Suprapubic skin (tissue), 3 donors: ENCODE data around the gene LGALS7B.

Source experiments
- CTCF ChIP-seq, 2 donors: fragments of 200-600 bp in 1 of 2; fragments of 450-650 bp in 1 of 2; sonication (generic) in 1 of 2; IDR thresholded peaks; one replicate each; pipeline ENCODE4 v1.5.1; 2016 to 2019; ENCODE audit warnings: antibody characterized with exemption in 2 of 2, mild to moderate bottlenecking in 1 of 2, moderate library complexity in 1 of 2
- POLR2A ChIP-seq, 2 donors: fragments of 450-650 bp; IDR thresholded peaks; one replicate each; pipeline ENCODE4 v1.6.1; 2017; ENCODE audit warnings: antibody characterized with exemption in 2 of 2, mild to moderate bottlenecking in 2 of 2, moderate library complexity in 2 of 2

GRCh38 chr19:38819231-38819920, 30.4 kb downstream of the LGALS7B start:
- TF ChIP-seq POLR2A (IDR thresholded peaks at IDR 0.05) = no peak
- TF ChIP-seq CTCF (IDR thresholded peaks at IDR 0.05) = no peak
